HL-60 (cell line): ENCODE measurements around the gene TEDDM1.
A peak's percentile ranks its signal among the peaks of the same experiment; 100 is the strongest.

Source experiments
- DNase-seq, 2 experiments: peaks; one replicate each; pipeline ENCODE4 v3.0.0-alpha.2; 2010 to 2020; ENCODE audit warnings: low read depth in 1 of 2, low spot score in 1 of 2
- H3K27ac ChIP-seq: fragments of 250-450 bp; sonication (Bioruptor Pico); replicated peaks from 2 replicates; pipeline ENCODE4 v1.5.1; 2020; ENCODE audit warnings: mild to moderate bottlenecking, moderate library complexity
- H3K27me3 ChIP-seq: fragments of 250-450 bp; sonication (Bioruptor Pico); 2 replicates; pipeline ENCODE4 v1.5.1; 2021; ENCODE audit warnings: mild to moderate bottlenecking, moderate library complexity; ENCODE audit not compliant: insufficient read depth, poor library complexity, severe bottlenecking
- H3K4me3 ChIP-seq: replicated peaks from 2 replicates; pipeline ENCODE4 v1.5.1; 2011; ENCODE audit warnings: mild to moderate bottlenecking, control low read depth, low read length; ENCODE audit not compliant: insufficient read depth
- GABPA ChIP-seq: IDR thresholded peaks from 2 replicates; pipeline ENCODE4 v1.6.1; 2012; ENCODE audit warnings: low read depth
- POLR2AphosphoS5 ChIP-seq: IDR thresholded peaks from 2 replicates; pipeline ENCODE4 v1.6.1; 2012; ENCODE audit warnings: low read depth
- SPI1 ChIP-seq: IDR thresholded peaks from 2 replicates; pipeline ENCODE4 v1.6.1; 2012; ENCODE audit warnings: low read depth, mild to moderate bottlenecking, borderline replicate concordance
- TF ChIP-seq, protein P1 (sequence below): IDR thresholded peaks from 2 replicates; pipeline ENCODE4 v1.6.1; 2012; ENCODE audit warnings: low read depth; ENCODE audit not compliant: insufficient replicate concordance
- TF ChIP-seq, protein P2 (sequence below): IDR thresholded peaks from one replicate; pipeline ENCODE4 v1.5.1; 2011; ENCODE audit warnings: low read length, control low read depth, inconsistent platforms; ENCODE audit not compliant: insufficient read depth

TEDDM1 gene

DNA sequence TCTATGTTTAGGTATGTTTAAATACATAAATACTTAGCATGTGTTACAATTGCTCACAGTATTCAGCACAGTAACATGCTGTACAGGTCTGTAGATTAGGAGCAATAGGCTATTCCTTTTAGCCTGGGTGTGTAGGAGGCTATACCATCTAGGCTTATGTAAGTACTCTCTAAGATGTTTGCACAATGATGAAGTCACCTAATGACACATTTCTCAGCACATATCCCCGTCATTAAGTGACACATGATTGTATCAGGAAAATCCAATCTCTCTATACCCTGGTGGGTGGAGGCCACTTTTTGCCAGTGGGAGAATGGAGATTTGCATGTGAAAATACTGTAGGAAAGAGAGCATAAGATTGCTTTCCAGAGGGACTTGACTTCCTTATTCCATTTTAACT lies 5.5 kb upstream of the TEDDM1 start:
- H3K27ac ChIP-seq, result no peak overlapping the region
- no peaks in the 10 kb centered on the region for H3K27me3 ChIP-seq
- H3K4me3 ChIP-seq, result no peak overlapping the region
- DNase-seq, result no peak
- TF ChIP-seq, protein P1, sequence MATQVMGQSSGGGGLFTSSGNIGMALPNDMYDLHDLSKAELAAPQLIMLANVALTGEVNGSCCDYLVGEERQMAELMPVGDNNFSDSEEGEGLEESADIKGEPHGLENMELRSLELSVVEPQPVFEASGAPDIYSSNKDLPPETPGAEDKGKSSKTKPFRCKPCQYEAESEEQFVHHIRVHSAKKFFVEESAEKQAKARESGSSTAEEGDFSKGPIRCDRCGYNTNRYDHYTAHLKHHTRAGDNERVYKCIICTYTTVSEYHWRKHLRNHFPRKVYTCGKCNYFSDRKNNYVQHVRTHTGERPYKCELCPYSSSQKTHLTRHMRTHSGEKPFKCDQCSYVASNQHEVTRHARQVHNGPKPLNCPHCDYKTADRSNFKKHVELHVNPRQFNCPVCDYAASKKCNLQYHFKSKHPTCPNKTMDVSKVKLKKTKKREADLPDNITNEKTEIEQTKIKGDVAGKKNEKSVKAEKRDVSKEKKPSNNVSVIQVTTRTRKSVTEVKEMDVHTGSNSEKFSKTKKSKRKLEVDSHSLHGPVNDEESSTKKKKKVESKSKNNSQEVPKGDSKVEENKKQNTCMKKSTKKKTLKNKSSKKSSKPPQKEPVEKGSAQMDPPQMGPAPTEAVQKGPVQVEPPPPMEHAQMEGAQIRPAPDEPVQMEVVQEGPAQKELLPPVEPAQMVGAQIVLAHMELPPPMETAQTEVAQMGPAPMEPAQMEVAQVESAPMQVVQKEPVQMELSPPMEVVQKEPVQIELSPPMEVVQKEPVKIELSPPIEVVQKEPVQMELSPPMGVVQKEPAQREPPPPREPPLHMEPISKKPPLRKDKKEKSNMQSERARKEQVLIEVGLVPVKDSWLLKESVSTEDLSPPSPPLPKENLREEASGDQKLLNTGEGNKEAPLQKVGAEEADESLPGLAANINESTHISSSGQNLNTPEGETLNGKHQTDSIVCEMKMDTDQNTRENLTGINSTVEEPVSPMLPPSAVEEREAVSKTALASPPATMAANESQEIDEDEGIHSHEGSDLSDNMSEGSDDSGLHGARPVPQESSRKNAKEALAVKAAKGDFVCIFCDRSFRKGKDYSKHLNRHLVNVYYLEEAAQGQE, result no peak
- no peak for TF ChIP-seq SPI1
- no peak for TF ChIP-seq GABPA
- no peak for TF ChIP-seq POLR2AphosphoS5

DNA sequence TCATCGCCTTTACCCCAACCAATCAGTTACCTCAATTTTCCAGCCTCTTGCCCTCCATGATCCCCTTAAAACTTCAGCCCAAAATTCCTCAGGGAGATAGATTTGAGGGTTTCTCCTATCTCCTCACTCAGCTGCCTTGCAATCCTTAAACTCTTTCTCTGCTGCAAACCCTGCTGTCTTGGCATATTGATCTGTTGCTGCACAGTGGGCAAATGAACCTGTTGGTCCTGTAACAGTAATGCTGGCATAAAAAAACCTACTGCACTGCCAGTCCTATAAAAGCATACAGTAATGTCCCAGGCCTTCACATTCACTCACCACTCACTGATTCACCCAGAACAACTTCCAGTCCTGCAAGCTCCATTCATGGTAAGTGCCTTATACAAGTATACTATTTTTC lies 5.1 kb upstream of the TEDDM1 start:
- no peak overlapping the region for H3K27ac ChIP-seq
- no peaks in the 10 kb centered on the region for H3K27me3 ChIP-seq
- no peak for DNase-seq
- no peak overlapping the region for H3K4me3 ChIP-seq
- TF ChIP-seq, protein P1, result no peak
- TF ChIP-seq POLR2AphosphoS5, result no peak
- TF ChIP-seq GABPA, result no peak
- no peak for TF ChIP-seq SPI1
- TF ChIP-seq, protein P2, sequence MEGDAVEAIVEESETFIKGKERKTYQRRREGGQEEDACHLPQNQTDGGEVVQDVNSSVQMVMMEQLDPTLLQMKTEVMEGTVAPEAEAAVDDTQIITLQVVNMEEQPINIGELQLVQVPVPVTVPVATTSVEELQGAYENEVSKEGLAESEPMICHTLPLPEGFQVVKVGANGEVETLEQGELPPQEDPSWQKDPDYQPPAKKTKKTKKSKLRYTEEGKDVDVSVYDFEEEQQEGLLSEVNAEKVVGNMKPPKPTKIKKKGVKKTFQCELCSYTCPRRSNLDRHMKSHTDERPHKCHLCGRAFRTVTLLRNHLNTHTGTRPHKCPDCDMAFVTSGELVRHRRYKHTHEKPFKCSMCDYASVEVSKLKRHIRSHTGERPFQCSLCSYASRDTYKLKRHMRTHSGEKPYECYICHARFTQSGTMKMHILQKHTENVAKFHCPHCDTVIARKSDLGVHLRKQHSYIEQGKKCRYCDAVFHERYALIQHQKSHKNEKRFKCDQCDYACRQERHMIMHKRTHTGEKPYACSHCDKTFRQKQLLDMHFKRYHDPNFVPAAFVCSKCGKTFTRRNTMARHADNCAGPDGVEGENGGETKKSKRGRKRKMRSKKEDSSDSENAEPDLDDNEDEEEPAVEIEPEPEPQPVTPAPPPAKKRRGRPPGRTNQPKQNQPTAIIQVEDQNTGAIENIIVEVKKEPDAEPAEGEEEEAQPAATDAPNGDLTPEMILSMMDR, result no peak

DNA sequence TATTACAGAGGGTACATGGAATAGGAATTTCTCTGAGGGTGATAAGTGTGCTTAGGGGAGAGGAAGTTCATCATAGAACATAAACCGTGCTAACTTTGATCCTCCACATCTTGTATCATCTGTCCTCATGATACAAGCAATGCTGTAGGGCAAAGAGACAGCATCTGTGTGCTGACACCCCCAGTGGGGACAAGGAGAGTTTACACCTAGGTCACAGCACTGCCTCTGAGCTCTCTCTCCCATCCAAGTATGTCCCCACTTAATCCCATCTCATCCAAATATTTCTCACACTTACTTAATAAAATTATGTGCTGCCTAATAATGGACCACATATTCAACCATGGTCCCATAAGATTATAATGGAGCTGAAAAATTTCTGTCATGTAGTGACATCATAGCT lies 4.3 kb upstream of the TEDDM1 start:
- no peak overlapping the region for H3K4me3 ChIP-seq
- no peak overlapping the region for H3K27ac ChIP-seq
- TF ChIP-seq GABPA, result no peak
- TF ChIP-seq, protein P2, result peak; percentile 22
- DNase-seq, result no peak
- no peaks in the 10 kb centered on the region for H3K27me3 ChIP-seq

DNA sequence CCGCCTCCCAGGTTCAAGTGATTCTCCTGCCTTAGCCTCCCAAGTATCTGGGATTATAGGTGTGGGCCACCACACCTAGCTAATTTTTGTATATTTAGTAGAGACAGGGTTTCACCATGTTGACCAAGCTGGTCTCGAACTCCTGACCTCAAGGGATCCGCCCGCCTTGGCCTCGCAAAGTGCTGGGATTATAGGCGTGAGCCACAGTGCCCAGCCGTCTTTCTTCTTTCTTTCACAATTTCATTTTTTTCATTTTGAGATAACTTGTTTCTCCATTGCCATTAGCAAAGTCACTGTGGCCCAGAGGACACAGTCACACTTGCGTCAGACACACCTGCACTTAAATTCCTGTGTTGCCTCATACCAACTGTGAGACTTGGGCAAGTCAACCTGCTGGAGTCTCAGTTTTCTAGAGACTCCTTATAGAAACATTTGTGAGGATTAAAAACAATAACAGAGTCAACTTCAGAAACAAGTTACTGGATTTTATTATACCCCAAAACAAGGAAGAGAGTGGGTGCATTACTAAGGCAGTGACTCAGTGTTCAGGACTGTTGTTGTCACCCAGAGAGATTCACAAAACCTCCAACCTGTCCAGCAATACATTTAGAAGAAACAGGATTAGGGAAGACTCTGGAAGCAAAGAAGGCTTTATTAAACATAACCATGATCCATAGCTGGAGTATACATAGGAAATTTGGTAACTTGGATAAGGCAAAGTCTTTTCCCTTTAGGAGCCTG lies 2.6 kb downstream of the TEDDM1 start:
- peak in 1 of 2 experiments; percentile 84 for DNase-seq
- H3K4me3 ChIP-seq, result no peak overlapping the region
- no peaks in the 10 kb centered on the region for H3K27me3 ChIP-seq
- TF ChIP-seq GABPA (0 out of 2 replicates have a peak, but pooled peaks have one; percentile 16), POLR2AphosphoS5 (peak; percentile 89)
- TF ChIP-seq, protein P2, result no peak
- TF ChIP-seq, protein P1, result no peak
- peak overlapping the region; percentile 74 for H3K27ac ChIP-seq
